H9 (cell line): ENCODE results near the gene FAM180A. TPM values are rescaled to one million over a fixed set of nuclear protein-coding genes. Genes with fewer than 3 reads are reported as not detected.

Source experiments
- DNase-seq: peaks from one replicate; pipeline ENCODE4 v3.0.0-alpha.2; 2017
- H2AFZ ChIP-seq: one replicate; pipeline ENCODE4 v1.6.1; 2013; ENCODE audit warnings: mild to moderate bottlenecking, low read length, control low read depth, moderate library complexity
- H2AK5ac ChIP-seq: 2 replicates; pipeline ENCODE4 v1.6.1; 2013; ENCODE audit warnings: low read length, control low read depth, mixed read lengths; ENCODE audit not compliant: insufficient read length
- H2BK120ac ChIP-seq: one replicate; pipeline ENCODE4 v1.6.1; 2013; ENCODE audit warnings: low read depth, mild to moderate bottlenecking, low read length, control low read depth, inconsistent platforms; ENCODE audit not compliant: poor library complexity, severe bottlenecking
- H2BK12ac ChIP-seq: 2 replicates; pipeline ENCODE4 v1.6.1; 2013; ENCODE audit warnings: low read length, control low read depth, mixed read lengths, low read depth; ENCODE audit not compliant: insufficient read length
- H2BK15ac ChIP-seq: 2 replicates; pipeline ENCODE4 v1.6.1; 2013; ENCODE audit warnings: low read depth, low read length, control low read depth
- H2BK20ac ChIP-seq: one replicate; pipeline ENCODE4 v1.6.1; 2013; ENCODE audit warnings: low read depth, mild to moderate bottlenecking, low read length, control low read depth, inconsistent platforms; ENCODE audit not compliant: poor library complexity, severe bottlenecking
- H2BK5ac ChIP-seq: 2 replicates; pipeline ENCODE4 v1.6.1; 2013; ENCODE audit warnings: low read length, control low read depth, mixed read lengths; ENCODE audit not compliant: insufficient read length
- H3K14ac ChIP-seq: 2 replicates; pipeline ENCODE4 v1.6.1; 2013; ENCODE audit warnings: low read length, control low read depth; ENCODE audit not compliant: insufficient read depth
- H3K18ac ChIP-seq: 2 replicates; pipeline ENCODE4 v1.6.1; 2013; ENCODE audit warnings: low read depth, mild to moderate bottlenecking, mixed read lengths, low read length, control low read depth; ENCODE audit not compliant: insufficient read length
- H3K23ac ChIP-seq: 2 replicates; pipeline ENCODE4 v1.6.1; 2013; ENCODE audit warnings: low read length, control low read depth, mixed read lengths, low read depth; ENCODE audit not compliant: insufficient read length
- H3K23me2 ChIP-seq: 2 replicates; pipeline ENCODE4 v1.6.1; 2013; ENCODE audit warnings: low read depth, mild to moderate bottlenecking, mixed read lengths, low read length, control low read depth; ENCODE audit not compliant: insufficient read length, poor library complexity, severe bottlenecking
- H3K27ac ChIP-seq: 2 replicates; pipeline ENCODE4 v1.5.1; 2013; ENCODE audit warnings: low read length, control low read depth, mixed read lengths, low read depth; ENCODE audit not compliant: insufficient read length
- H3K27me3 ChIP-seq: 2 replicates; pipeline ENCODE4 v1.6.1; 2013; ENCODE audit warnings: low read length, control low read depth, inconsistent platforms; ENCODE audit not compliant: insufficient read depth
- H3K4ac ChIP-seq: 2 replicates; pipeline ENCODE4 v1.6.1; 2013; ENCODE audit warnings: low read depth, mild to moderate bottlenecking, control low read depth, inconsistent platforms, low read length, moderate library complexity
- H3K4me1 ChIP-seq: 2 replicates; pipeline ENCODE4 v1.6.1; 2013; ENCODE audit warnings: low read length, control low read depth, inconsistent platforms; ENCODE audit not compliant: insufficient read depth
- H3K4me2 ChIP-seq: 2 replicates; pipeline ENCODE4 v1.6.1; 2013; ENCODE audit warnings: low read length, control low read depth, mixed read lengths; ENCODE audit not compliant: insufficient read length, insufficient read depth
- H3K56ac ChIP-seq: 2 replicates; pipeline ENCODE4 v1.6.1; 2013; ENCODE audit warnings: low read depth, mild to moderate bottlenecking, mixed read lengths, low read length, control low read depth; ENCODE audit not compliant: insufficient read length
- H3K79me1 ChIP-seq: 2 replicates; pipeline ENCODE4 v1.6.1; 2013; ENCODE audit warnings: low read depth, mild to moderate bottlenecking, moderate library complexity, low read length, control low read depth, inconsistent platforms; ENCODE audit not compliant: insufficient read depth, poor library complexity, severe bottlenecking
- H3K79me2 ChIP-seq: 2 replicates; pipeline ENCODE4 v1.6.1; 2013; ENCODE audit warnings: low read length, control low read depth, inconsistent platforms; ENCODE audit not compliant: insufficient read depth
- H3K9ac ChIP-seq: 2 replicates; pipeline ENCODE4 v1.6.1; 2013; ENCODE audit warnings: low read length, control low read depth, mixed read lengths; ENCODE audit not compliant: insufficient read length; ENCODE audit errors: extremely low read depth
- H3K9me3 ChIP-seq: one replicate; pipeline ENCODE4 v1.6.1; 2013; ENCODE audit warnings: low read depth, low read length, inconsistent platforms; ENCODE audit not compliant: control insufficient read depth
- H3T11ph ChIP-seq: one replicate; pipeline ENCODE4 v1.6.1; 2013; ENCODE audit warnings: mild to moderate bottlenecking, low read length, control low read depth, inconsistent platforms
- H4K20me1 ChIP-seq: one replicate; pipeline ENCODE4 v1.6.1; 2013; ENCODE audit not compliant: control insufficient read depth, insufficient read length, insufficient read depth
- H4K5ac ChIP-seq: 2 replicates; pipeline ENCODE4 v1.6.1; 2013; ENCODE audit warnings: low read depth, mild to moderate bottlenecking, mixed read lengths, low read length, control low read depth; ENCODE audit not compliant: insufficient read length
- H4K8ac ChIP-seq: replicated peaks from 2 replicates; pipeline ENCODE4 v1.6.1; 2013; ENCODE audit warnings: low read length, control low read depth, mixed read lengths, low read depth; ENCODE audit not compliant: insufficient read length
- H4K91ac ChIP-seq: 2 replicates; pipeline ENCODE4 v1.6.1; 2013; ENCODE audit warnings: low read depth, mild to moderate bottlenecking, moderate library complexity, mixed read lengths, low read length, control low read depth; ENCODE audit not compliant: insufficient read length
- H3K27ac Mint-ChIP-seq, 3 experiments: 2 replicates in 2 of 3; 3 replicates in 1 of 3; pipeline ENCODE4 v1.8.0; 2020 to 2021; ENCODE audit warnings: mixed read lengths in 3 of 3, mild to moderate bottlenecking in 1 of 3, moderate library complexity in 1 of 3
- H3K27me3 Mint-ChIP-seq: 2 replicates; pipeline ENCODE4 v1.8.0; 2021; ENCODE audit warnings: low read depth, mild to moderate bottlenecking, moderate library complexity, mixed read lengths
- H3K36me3 Mint-ChIP-seq, 3 experiments: 2 replicates in 2 of 3; 3 replicates in 1 of 3; pipeline ENCODE4 v1.8.0; 2020 to 2021; ENCODE audit warnings: low read depth in 3 of 3, mixed read lengths in 3 of 3; ENCODE audit not compliant: insufficient read depth in 1 of 3
- H3K4me1 Mint-ChIP-seq, 2 experiments: 2 replicates each; pipeline ENCODE4 v1.8.0; 2020; ENCODE audit warnings: mixed read lengths in 2 of 2
- H3K4me3 Mint-ChIP-seq, 2 experiments: 2 replicates in 1 of 2; 3 replicates in 1 of 2; pipeline ENCODE4 v1.8.0; 2020 to 2021; ENCODE audit warnings: mild to moderate bottlenecking in 2 of 2, mixed read lengths in 2 of 2, moderate library complexity in 1 of 2
- H3K9me3 Mint-ChIP-seq, 2 experiments: 2 replicates in 1 of 2; 3 replicates in 1 of 2; pipeline ENCODE4 v1.8.0; 2020; ENCODE audit warnings: mild to moderate bottlenecking in 2 of 2, mixed read lengths in 2 of 2, moderate library complexity in 1 of 2
- CTCF ChIP-seq: fragments of 200-600 bp; sonication (generic); conservative IDR thresholded peaks from 3 replicates; pipeline ENCODE4 v1.8.0; 2021; ENCODE audit warnings: antibody characterized with exemption, mild to moderate bottlenecking
- WGBS: extraction: QIAGEN DNeasy Blood & Tissue Kit; methylation state at CpG from one replicate; pipeline ENCODE4 v1.1.7; 2013; ENCODE audit warnings: missing lambda C conversion rate, low lambda C conversion rate, mixed read lengths; ENCODE audit not compliant: insufficient read length; ENCODE audit errors: extremely low coverage; 5-methylcytosine and 5-hydroxymethylcytosine counted together
- total RNA-seq: library from RNA; stranded (reverse); gene quantifications from 2 replicates; pipeline ENCODE4 v1.2.1, GENCODE V29; 2021

Gene FAM180A
- total RNA-seq, 1 experiment from 2014 or later = not detected

- H3K4me1 ChIP-seq = no peaks in the 10 kb centered on the region; the same call in 1 of the 2 replicates
- Mint-ChIP-seq H3K36me3 (no peaks in the 10 kb centered on the region), H3K27me3 (peaks cover 6% of the 10 kb centered on the region), H3K9me3 (no peaks in the 10 kb centered on the region), H3K27ac (no peak overlapping the region), H3K4me1 (peaks cover 4 to 8% of the 10 kb centered on the region in 2 experiments; a peak in 1 of 4 replicates), H3K4me3 (no peak overlapping the region)
- H3K79me2 ChIP-seq = no peaks in the 10 kb centered on the region
- no peak overlapping the region for H2BK120ac ChIP-seq
- H3T11ph ChIP-seq = no peak overlapping the region
- no peak overlapping the region for H3K9ac ChIP-seq
- H3K4me2 ChIP-seq = no peak overlapping the region
- H3K9me3 ChIP-seq = no peaks in the 10 kb centered on the region
- no peak overlapping the region for H3K56ac ChIP-seq
- no peak overlapping the region for H4K5ac ChIP-seq
- H3K27ac ChIP-seq = no peak overlapping the region
- no peak overlapping the region for H4K91ac ChIP-seq
- H3K23ac ChIP-seq = no peak overlapping the region
- H2BK5ac ChIP-seq = no peak overlapping the region
- H2BK15ac ChIP-seq = no peak overlapping the region
- H3K4ac ChIP-seq = no peak overlapping the region
- TF ChIP-seq CTCF = no peak
- H3K27me3 ChIP-seq = no peaks in the 10 kb centered on the region
- WGBS = no CpG with 5 or more reads among the region's 1 CpG
- H3K14ac ChIP-seq = no peak overlapping the region
- H2BK12ac ChIP-seq = no peak overlapping the region
- H4K20me1 ChIP-seq = no peaks in the 10 kb centered on the region
- no peak overlapping the region for H2AK5ac ChIP-seq
- H3K18ac ChIP-seq = no peak overlapping the region
- no peak overlapping the region for H4K8ac ChIP-seq
- no peak overlapping the region for H2BK20ac ChIP-seq
- no peaks in the 10 kb centered on the region for H3K23me2 ChIP-seq
- H3K79me1 ChIP-seq = no peaks in the 10 kb centered on the region
- no peak overlapping the region for H2AFZ ChIP-seq
- DNase-seq = no peak
Observed at GRCh38 chr7:135785065-135785464, 36.5 kb upstream of the FAM180A start.
